Measurements from ENCODE around the gene UBE2V1. TPM values are rescaled to one million over a fixed set of nuclear protein-coding genes. Genes with fewer than 3 reads are reported as not detected.
"Not testable (repeated sequence)": the region's sequence is repeated elsewhere in the genome, so short reads cannot be mapped to it uniquely, and the experiment has no call there.

Gene UBE2V1
- total RNA-seq, 1 donor from 2014 or later = 83.2 TPM

DNA sequence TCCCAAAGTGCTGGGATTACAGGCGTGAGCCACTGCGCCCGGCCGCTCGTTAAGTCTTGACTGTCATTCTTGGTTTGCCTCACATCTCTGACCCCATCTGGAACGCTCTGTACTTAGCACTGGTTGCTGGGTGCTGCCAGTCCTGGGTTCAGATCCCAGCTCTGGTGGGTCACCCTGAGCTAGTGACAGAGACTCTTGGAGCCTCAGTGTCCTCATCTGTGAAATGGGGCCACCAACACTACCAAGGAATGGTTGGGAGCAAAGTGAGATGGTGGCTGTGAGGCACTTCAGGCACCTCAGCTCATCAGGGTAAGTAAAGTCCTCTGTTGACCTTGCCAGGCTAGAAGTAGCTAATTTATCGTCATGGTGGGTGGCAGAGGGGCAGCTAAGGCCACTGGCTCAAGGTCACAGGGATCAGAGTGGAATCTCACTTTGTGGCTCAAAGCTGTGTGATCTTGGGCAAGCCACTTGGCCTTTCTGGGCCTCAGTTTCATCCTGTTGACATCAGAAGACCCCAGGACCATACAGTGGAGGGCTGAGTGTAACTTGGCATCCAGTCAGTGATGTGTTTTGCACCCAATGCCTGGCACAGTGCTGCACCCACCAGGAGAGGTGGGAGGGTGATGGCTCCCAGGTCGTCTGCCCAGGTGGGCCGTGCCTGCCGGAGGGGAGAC lies 46.7 kb downstream of the UBE2V1 start:
- peaks cover 4% of the 10 kb centered on the region for H3K4me1 ChIP-seq
- no peak for ATAC-seq
- no peaks in the 10 kb centered on the region for H3K27me3 ChIP-seq
- intact Hi-C loops (cut with DNase I) = no loop called here
- no peak overlapping the region for H3K4me3 ChIP-seq
- H3K36me3 ChIP-seq = no peaks in the 10 kb centered on the region
- TF ChIP-seq, protein P1, sequence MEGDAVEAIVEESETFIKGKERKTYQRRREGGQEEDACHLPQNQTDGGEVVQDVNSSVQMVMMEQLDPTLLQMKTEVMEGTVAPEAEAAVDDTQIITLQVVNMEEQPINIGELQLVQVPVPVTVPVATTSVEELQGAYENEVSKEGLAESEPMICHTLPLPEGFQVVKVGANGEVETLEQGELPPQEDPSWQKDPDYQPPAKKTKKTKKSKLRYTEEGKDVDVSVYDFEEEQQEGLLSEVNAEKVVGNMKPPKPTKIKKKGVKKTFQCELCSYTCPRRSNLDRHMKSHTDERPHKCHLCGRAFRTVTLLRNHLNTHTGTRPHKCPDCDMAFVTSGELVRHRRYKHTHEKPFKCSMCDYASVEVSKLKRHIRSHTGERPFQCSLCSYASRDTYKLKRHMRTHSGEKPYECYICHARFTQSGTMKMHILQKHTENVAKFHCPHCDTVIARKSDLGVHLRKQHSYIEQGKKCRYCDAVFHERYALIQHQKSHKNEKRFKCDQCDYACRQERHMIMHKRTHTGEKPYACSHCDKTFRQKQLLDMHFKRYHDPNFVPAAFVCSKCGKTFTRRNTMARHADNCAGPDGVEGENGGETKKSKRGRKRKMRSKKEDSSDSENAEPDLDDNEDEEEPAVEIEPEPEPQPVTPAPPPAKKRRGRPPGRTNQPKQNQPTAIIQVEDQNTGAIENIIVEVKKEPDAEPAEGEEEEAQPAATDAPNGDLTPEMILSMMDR (IDR thresholded peaks at IDR 0.05) = no peak
- no peak for DNase-seq
- H3K9me3 ChIP-seq = no peaks in the 10 kb centered on the region
- H3K27ac ChIP-seq = no peak overlapping the region

DNA sequence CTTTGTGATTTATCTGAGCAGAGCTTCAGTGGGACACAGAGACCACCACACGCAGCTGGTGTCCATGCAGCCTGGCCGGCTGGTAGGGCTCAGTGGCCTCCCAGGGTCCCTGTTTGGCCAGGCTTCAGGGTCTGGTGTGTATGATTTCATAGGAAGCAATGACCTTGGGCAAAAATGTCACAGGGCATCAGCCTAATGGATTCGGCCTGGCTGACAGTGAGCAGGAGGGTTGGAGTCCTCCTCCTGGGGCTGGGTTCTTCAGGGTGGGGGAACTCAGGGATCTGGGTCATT lies 47.7 kb downstream of the UBE2V1 start:
- no peaks in the 10 kb centered on the region for H3K9me3 ChIP-seq
- no peak overlapping the region for H3K27ac ChIP-seq
- intact Hi-C loops (cut with DNase I) = no loop called here
- ATAC-seq = no peak
- TF ChIP-seq, protein P1 (IDR thresholded peaks at IDR 0.05) = no peak
- no peaks in the 10 kb centered on the region for H3K36me3 ChIP-seq
- no peak for DNase-seq
- H3K4me3 ChIP-seq = no peak overlapping the region
- no peaks in the 10 kb centered on the region for H3K4me1 ChIP-seq
- H3K27me3 ChIP-seq = no peaks in the 10 kb centered on the region

DNA sequence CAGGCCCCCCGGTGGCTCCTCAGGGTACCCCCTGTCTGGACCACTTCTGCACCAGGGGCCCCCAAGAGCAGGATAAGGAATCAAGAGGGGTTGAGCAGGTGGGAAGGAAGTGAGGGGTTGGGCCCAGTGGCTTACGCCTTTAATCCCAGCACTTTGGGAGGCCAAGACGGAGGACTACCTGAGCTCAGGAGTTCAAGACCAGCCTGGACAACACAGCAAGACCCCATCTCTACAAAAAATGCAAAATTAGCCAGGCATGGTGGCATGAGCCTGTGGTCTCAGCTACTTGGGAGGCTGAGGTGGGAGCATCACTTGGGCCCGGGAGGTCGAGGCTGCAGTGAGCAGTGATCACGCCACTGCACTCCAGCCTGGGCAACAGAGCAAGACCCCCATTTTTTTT lies 49.2 kb downstream of the UBE2V1 start:
- intact Hi-C loops (cut with DNase I) = not testable (repeated sequence)

DNA sequence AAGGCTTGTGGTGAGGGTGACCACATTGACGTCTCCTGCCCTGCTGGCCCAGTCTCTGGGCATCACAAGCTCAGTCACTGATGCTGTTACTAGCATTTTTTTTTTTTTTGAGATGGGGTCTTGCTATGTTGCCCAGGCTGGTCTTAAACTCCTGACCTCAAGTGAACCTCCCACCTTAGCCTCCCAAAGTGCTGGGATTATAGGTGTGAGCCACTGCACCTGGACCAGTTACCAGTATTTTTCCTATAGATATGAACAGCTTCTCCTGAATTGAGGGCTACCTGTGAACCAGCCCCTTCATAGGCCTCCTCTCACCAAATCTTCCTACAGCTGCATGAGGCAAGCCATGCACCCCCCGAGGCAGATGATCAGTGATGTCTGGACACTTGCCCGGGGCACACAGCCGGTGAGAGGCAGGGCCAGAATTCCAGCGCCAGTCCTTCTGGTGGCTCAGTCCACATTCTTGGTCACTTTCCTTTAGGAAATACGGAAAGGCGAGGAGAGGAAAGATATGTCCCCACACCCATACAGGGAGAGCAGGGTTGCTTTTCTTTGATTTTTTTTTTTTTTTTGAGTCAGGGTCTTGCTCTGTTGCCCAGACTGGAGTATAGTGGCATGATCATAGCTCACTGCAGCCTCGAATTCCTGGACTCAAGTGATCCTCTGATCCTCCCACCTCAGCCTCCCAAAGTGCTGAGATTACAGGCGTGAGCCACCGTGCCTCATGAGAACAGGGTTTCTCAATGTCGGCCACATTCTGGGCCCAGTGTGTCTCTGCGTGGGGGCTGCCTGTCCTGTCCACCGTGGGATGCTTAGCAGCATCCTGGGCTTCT lies 50.7 kb downstream of the UBE2V1 start:
- DNase-seq (no peak), ATAC-seq (no peak)
- Histone ChIP-seq H3K4me1 (no peaks in the 10 kb centered on the region), H3K36me3 (no peaks in the 10 kb centered on the region), H3K4me3 (no peak overlapping the region), H3K27ac (no peak overlapping the region), H3K27me3 (no peaks in the 10 kb centered on the region), H3K9me3 (no peaks in the 10 kb centered on the region)
- TF ChIP-seq, protein P1 (IDR thresholded peaks at IDR 0.05) = no peak
- intact Hi-C loops (cut with DNase I) = no loop called here

More for the DNA sequence above, 49.2 kb downstream of the UBE2V1 start:
- ATAC-seq, H3K36me3 ChIP-seq, H3K27ac ChIP-seq, H3K27me3 ChIP-seq, H3K4me1 ChIP-seq, DNase-seq, H3K4me3 ChIP-seq, H3K9me3 ChIP-seq: not testable (repeated sequence)

DNA sequence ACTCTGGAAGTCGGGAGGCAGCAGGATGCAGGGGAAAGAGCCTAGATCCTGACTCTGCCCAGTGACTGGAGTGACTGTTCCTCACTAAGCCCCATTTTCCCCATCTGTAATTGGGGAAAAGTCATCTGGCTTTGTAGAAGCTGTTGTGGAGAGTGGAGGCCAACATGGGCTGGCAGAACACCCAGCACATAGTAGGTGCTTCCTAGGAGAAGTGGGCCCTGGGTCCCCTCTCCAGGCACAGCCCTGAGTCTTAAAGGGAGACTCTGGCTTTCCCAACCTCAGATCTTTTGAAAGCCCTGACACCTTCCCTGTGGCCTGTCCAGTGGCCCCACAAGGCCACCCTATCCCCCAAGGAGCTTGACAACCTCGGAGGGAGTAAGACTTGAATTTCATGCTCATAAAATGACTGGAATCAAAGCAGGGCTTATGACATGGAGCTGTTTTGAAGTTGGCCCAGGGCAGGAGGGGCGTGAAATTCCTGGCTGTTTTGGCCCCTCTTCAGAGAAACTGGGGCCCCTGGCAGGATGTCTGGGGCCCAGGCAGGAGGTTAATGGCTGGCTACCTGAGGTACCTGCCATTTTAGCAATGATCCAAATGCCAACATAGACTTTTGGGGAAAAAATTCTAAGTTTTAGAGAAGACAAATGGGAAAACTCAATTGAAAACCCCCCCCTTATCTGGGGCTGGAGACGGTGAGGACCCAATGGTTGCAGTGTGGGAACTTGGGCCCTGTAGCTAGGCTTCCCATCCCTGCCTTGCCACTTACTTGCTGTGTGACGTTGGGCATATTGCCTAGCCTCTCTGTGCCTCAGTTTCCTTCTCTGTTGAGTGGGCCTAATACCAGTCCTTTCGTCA lies 51.6 kb downstream of the UBE2V1 start:
- H3K27ac ChIP-seq = no peak overlapping the region
- no peaks in the 10 kb centered on the region for H3K27me3 ChIP-seq
- H3K4me1 ChIP-seq = no peaks in the 10 kb centered on the region
- TF ChIP-seq, protein P1 (IDR thresholded peaks at IDR 0.05) = no peak
- DNase-seq (no peak), ATAC-seq (no peak)
- H3K36me3 ChIP-seq = no peaks in the 10 kb centered on the region
- H3K4me3 ChIP-seq = no peak overlapping the region
- intact Hi-C loops (cut with DNase I) = no loop called here
- no peaks in the 10 kb centered on the region for H3K9me3 ChIP-seq

All from upper lobe of right lung (tissue), 1 donor.